Measurements from ENCODE around the gene GSN.

Gene GSN

DNA sequence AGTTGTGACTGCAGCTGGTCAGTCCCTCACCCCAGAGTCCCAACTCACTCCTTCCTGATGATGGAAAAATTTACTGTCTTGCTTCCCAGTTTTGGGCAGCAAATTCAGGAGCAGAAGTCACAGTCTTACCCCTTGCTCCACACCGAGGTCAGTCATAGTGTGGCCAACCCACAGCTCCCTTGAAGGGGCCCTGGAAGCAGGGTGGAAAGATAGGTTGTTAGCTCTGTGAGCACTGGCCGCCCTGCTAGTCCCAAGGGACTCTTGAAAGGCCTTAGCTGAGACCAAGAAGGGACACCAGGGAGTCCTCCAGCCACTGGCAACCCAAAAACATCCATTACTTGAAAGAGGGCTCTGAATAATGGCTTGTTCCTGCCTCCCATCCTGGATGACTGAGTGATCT, 40.0 kb downstream of the GSN start:
- no peaks in the 10 kb centered on the region for H3K9me3 ChIP-seq (ENCODE audit: insufficient read depth, low read depth, low read length)
- H3K4me1 ChIP-seq (ENCODE audit: insufficient read depth, low read length, poor library complexity, severe bottlenecking): no peaks in the 10 kb centered on the region
- no peaks in the 10 kb centered on the region for H4K20me1 ChIP-seq (ENCODE audit: insufficient read depth, low read length, poor library complexity, severe bottlenecking)
- H3F3A ChIP-seq (ENCODE audit: low read depth): no peaks in the 10 kb centered on the region
- no peak overlapping the region for H3K4me3 ChIP-seq (ENCODE audit: low read length, poor library complexity, severe bottlenecking)
- no peak overlapping the region for H3K4me2 ChIP-seq (ENCODE audit: low read depth, low read length, poor library complexity, severe bottlenecking)
- no peak overlapping the region for H2AFZ ChIP-seq (ENCODE audit: low read length)
- H3K9ac ChIP-seq (ENCODE audit: low read depth, low read length, poor library complexity, severe bottlenecking): no peak overlapping the region
- no peak for TF ChIP-seq EZH2phosphoT487 (IDR thresholded peaks at IDR 0.05; ENCODE audit: borderline replicate concordance)
- TF ChIP-seq, protein P1, sequence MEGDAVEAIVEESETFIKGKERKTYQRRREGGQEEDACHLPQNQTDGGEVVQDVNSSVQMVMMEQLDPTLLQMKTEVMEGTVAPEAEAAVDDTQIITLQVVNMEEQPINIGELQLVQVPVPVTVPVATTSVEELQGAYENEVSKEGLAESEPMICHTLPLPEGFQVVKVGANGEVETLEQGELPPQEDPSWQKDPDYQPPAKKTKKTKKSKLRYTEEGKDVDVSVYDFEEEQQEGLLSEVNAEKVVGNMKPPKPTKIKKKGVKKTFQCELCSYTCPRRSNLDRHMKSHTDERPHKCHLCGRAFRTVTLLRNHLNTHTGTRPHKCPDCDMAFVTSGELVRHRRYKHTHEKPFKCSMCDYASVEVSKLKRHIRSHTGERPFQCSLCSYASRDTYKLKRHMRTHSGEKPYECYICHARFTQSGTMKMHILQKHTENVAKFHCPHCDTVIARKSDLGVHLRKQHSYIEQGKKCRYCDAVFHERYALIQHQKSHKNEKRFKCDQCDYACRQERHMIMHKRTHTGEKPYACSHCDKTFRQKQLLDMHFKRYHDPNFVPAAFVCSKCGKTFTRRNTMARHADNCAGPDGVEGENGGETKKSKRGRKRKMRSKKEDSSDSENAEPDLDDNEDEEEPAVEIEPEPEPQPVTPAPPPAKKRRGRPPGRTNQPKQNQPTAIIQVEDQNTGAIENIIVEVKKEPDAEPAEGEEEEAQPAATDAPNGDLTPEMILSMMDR (conservative IDR thresholded peaks at IDR 0.05; ENCODE audit: low read length): no peak
- no peaks in the 10 kb centered on the region for H3K27me3 ChIP-seq (ENCODE audit: insufficient read depth, low read length, poor library complexity, severe bottlenecking)
- H3K79me2 ChIP-seq (ENCODE audit: insufficient read depth, low read length): no peaks in the 10 kb centered on the region
- H3K9me2 ChIP-seq (replicated peaks; ENCODE audit: low read depth, low read length): no peaks in the 10 kb centered on the region
- peaks cover 9% of the 10 kb centered on the region; the same call in 1 of the 2 replicates for H3K36me3 ChIP-seq (ENCODE audit: insufficient read depth, low read length)

DNA sequence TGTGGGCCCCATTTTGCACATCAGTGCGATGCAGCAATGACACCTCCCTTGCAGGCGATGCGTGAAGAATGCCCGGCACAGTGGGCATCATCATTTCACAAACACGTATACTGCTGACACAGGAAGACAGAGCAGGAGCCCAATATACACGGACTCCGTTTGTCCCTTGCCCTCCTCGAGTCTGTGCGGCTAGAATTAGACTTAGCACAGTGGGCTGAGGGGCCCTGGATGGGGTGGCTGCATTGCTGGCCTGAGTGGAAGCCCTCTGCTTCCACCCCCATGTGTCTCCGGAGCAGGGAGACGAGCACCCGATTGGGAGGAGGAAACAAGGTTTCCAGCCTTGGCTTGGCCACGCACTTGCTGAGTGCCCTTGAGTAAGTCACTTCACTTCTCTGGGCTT, 40.8 kb downstream of the GSN start:
- Histone ChIP-seq H2AFZ (ENCODE audit: low read length) (no peak overlapping the region), H3K9ac (ENCODE audit: low read depth, low read length, poor library complexity, severe bottlenecking) (no peak overlapping the region), H3K4me2 (ENCODE audit: low read depth, low read length, poor library complexity, severe bottlenecking) (no peak overlapping the region), H3K4me3 (ENCODE audit: low read length, poor library complexity, severe bottlenecking) (no peak overlapping the region), H3K79me2 (ENCODE audit: insufficient read depth, low read length) (no peaks in the 10 kb centered on the region), H3K9me2 (replicated peaks; ENCODE audit: low read depth, low read length) (no peaks in the 10 kb centered on the region), H3K27me3 (ENCODE audit: insufficient read depth, low read length, poor library complexity, severe bottlenecking) (no peaks in the 10 kb centered on the region), H4K20me1 (ENCODE audit: insufficient read depth, low read length, poor library complexity, severe bottlenecking) (no peaks in the 10 kb centered on the region), H3F3A (ENCODE audit: low read depth) (no peaks in the 10 kb centered on the region), H3K4me1 (ENCODE audit: insufficient read depth, low read length, poor library complexity, severe bottlenecking) (no peaks in the 10 kb centered on the region), H3K36me3 (ENCODE audit: insufficient read depth, low read length) (peaks cover 9% of the 10 kb centered on the region; the same call in 1 of the 2 replicates), H3K9me3 (ENCODE audit: insufficient read depth, low read depth, low read length) (no peaks in the 10 kb centered on the region)
- TF ChIP-seq, protein P1 (conservative IDR thresholded peaks at IDR 0.05; ENCODE audit: low read length): no peak
- no peak for TF ChIP-seq EZH2phosphoT487 (IDR thresholded peaks at IDR 0.05; ENCODE audit: borderline replicate concordance)

DNA sequence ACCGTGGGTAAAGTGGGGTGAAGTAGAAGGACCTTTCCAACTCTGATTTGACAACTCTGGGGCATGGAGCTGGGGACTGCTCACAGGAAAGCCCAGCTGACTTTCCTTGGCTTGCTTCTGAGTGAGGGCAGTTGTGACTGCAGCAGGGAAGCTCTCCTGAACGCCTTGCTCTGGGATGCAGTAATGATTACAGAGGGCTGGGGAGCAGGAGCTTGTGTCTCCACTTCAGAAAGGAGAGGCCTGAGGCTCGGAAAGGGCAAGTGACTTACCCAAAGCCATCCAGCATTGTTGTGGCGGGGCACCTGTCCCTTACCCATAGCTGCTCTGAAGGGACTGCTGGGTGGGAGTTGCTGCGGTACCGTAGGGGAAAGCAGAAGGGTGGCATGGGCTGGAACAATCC, 41.2 kb downstream of the GSN start:
- no peaks in the 10 kb centered on the region for H3K9me3 ChIP-seq (ENCODE audit: insufficient read depth, low read depth, low read length)

More for the DNA sequence above, 41.2 kb downstream of the GSN start:
- Histone ChIP-seq H4K20me1 (ENCODE audit: insufficient read depth, low read length, poor library complexity, severe bottlenecking) (no peaks in the 10 kb centered on the region), H3K9ac (ENCODE audit: low read depth, low read length, poor library complexity, severe bottlenecking) (no peak overlapping the region), H2AFZ (ENCODE audit: low read length) (no peak overlapping the region), H3K9me2 (replicated peaks; ENCODE audit: low read depth, low read length) (no peaks in the 10 kb centered on the region), H3K27me3 (ENCODE audit: insufficient read depth, low read length, poor library complexity, severe bottlenecking) (no peaks in the 10 kb centered on the region), H3K79me2 (ENCODE audit: insufficient read depth, low read length) (no peaks in the 10 kb centered on the region), H3F3A (ENCODE audit: low read depth) (no peaks in the 10 kb centered on the region), H3K4me1 (ENCODE audit: insufficient read depth, low read length, poor library complexity, severe bottlenecking) (no peaks in the 10 kb centered on the region), H3K4me2 (ENCODE audit: low read depth, low read length, poor library complexity, severe bottlenecking) (no peak overlapping the region), H3K4me3 (ENCODE audit: low read length, poor library complexity, severe bottlenecking) (no peak overlapping the region), H3K36me3 (ENCODE audit: insufficient read depth, low read length) (peaks cover 9% of the 10 kb centered on the region; the same call in 1 of the 2 replicates)
- TF ChIP-seq, protein P1 (conservative IDR thresholded peaks at IDR 0.05; ENCODE audit: low read length): no peak
- no peak for TF ChIP-seq EZH2phosphoT487 (IDR thresholded peaks at IDR 0.05; ENCODE audit: borderline replicate concordance)
